Inflammatory macrophage treated with lipopolysaccharide for 4 hours (primary cell): ENCODE measurements around the gene DNLZ.
"Not testable (repeated sequence)": the region's sequence is repeated elsewhere in the genome, so short reads cannot be mapped to it uniquely, and the experiment has no call there.

ENCODE experiments used
- DNase-seq: peaks from one replicate; pipeline ENCODE4 v3.0.0-alpha.2; 2020

The DNLZ gene

DNA sequence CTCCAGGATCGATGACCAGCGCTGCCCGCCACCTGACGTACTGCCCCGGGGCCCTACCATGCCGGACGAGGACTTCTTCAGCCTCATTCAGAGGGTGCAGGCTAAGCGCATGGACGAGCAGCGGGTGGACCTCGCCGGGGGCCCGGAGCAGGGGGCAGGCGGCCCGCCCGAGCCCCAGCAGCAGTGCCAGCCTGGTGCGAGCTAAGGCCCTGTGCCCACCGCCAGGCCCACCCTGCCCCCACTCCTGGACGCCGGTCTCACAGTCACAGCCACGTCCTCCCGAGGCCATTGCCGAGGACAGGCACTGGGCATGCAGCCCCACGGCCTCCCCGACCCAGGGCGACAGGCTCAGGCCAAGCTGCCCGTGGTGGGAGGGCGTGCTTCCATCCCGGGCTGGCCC lies 5.5 kb downstream of the DNLZ start:
- DNase-seq: no peak

DNA sequence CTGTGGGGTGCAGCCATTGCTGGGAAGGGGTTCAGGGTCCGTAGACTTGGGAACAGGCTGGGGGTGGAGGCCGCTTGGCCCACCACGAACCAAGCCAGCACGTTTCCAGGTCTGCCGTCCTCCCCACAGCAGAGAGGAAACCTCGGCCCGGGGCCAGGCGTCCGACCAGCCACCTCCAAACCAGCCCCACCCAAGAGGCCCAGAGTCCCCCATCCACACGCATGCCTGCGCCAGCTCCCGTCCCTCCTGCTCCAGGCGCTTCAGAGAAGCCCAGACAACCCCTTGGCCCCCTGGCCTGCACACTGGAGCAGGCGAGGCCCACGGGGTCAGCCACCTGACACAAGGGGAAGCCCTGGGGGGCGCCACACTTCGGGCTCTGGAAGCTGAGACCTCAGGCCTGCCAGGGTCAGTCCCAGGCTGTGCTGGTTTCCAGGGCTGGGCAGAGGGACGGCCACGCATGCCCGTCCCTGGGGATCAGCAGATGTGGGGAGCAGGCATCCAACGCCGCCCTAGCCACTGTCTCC lies 6.3 kb downstream of the DNLZ start:
- no peak for DNase-seq

DNA sequence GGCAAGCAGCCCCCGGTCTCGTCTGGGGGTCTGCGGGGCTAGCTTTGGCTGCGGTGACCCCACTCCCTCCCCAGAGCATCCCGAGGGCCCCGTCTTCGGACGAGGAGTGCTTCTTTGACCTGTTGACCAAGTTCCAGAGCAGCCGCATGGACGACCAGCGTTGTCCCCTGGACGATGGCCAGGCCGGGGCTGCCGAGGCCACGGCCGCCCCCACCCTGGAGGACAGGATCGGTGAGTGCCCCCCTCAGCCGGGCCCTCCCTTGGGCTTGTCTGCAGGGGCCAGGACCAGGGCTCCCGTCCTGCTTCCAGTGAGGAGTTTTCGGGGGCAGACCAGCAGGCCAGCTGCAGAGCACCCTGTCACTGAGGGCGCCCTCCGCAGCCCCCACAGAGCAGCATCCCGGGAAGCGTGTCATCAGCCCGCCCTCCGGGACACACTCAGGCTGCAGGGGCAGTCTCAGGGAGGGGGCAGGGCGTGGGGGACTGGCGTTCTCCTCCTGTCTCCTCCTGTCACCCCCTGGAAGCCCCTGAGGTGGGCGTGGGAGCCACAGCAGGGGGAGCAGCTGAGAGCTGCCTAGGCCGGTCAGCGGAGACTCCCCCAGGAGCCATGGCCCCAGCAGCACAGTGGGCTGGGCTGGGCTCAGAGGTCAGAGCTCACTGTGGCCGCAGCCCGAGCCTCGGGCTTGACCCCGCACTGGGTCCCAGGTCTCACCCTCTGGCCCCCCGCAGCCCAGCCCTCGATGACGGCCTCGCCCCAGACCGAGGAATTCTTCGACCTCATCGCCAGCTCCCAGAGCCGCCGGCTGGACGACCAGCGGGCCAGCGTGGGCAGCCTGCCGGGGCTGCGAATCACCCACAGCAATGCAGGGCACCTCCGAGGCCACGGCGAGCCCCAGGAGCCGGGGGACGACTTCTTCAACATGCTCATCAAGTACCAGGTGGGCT lies 7.7 kb downstream of the DNLZ start:
- no peak for DNase-seq

DNA sequence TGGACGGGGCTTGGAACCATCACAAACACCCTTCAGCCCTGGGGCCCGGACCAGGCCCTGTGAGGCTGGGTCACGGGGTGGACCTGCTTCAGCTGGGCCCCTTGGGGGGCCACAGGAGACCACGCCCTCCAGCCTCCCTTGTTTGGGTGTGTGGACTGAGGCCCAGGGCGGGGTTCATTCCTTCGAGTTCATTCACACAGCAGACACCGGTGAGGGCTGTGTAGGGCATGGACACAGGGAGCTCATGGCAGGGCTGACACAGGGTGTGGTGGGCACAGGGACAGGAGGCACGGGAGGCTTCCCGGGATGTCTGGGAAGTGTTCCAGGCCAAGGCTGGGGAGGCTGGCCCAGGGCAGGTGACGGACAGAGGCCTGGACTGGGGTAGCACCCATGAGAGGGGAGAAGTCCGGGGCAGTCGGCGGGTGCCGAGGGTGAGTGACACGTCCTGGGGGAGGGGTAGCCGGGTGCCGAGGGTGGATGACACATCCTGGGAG lies 8.9 kb downstream of the DNLZ start:
- DNase-seq: no peak

- no peak for DNase-seq
These were observed 9.6 kb downstream of the DNLZ start for GRCh38 chr9:136353757-136354488.

GRCh38 chr9:136353088-136353487 lies 10.5 kb downstream of the DNLZ start:
- DNase-seq: no peak

DNA sequence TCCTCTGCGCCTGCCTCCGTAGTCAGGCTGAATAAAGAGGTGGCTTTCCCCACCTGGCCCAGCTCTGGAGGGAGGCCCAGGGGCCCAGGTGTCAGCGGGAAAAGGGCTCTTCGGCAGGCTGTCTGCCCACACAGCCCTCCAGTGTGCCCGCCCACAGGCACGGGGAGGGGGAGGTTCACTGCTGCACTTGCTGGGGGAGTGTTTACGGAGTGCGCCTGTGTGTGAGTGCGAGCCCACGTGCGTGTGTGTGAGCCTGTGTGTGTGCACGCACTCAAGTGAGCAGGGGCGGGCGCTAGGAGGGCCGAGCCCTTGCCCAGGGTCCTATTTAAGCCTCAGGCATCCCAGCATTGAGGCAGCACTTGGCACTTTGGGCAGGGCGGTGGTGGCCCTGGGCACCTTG lies 10.9 kb downstream of the DNLZ start:
- DNase-seq: no peak

DNA sequence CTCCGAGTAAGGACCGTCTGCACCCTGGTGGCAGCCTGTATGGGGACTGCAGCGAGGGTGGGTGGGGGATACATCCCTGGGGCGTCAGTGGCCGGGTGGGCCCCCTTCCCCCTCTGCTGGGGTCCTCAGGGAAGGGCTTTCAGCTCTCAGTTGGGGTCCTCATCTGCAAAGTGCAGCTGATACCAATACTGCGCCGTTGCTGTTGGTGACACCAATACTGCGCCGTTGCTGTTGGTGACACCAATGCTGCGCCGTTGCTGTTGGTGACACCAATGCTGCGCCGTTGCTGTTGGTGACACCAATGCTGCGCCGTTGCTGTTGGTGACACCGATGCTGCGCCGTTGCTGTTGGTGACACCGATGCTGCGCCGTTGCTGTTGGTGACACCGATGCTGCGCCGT lies 11.7 kb downstream of the DNLZ start:
- not testable (repeated sequence) for DNase-seq

DNA sequence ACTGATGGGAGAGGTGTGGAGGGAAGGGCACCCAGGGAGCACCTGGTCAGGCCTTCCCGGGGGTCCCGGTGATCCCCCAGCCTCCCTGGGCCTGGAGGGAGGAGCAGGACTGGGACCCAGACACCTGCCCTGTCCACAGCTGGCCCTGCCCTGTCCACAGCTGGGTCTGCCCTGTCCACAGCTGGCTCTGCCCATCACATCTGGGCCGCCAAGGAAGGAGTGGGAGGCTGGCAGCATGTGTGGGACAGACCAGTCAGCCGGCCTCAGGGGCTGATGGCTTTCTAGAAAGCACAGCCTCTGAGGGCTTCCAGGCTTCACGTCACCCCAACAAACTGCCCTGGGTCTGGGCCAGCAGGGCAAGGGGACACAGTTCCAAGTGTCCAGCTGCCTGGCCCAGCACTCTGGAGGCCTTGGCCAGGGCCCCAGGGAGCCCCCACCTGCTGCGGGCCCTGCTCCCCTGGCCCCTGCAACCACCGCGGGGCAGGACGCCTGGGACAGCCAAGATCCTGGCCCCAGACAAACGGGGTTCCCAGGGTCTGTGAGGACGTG lies 12.2 kb downstream of the DNLZ start:
- DNase-seq: no peak

- DNase-seq: no peak
These were observed 14.0 kb downstream of the DNLZ start for GRCh38 chr9:136349546-136349945.

- DNase-seq: no peak
These were observed 14.9 kb downstream of the DNLZ start for GRCh38 chr9:136348691-136349090.

DNA sequence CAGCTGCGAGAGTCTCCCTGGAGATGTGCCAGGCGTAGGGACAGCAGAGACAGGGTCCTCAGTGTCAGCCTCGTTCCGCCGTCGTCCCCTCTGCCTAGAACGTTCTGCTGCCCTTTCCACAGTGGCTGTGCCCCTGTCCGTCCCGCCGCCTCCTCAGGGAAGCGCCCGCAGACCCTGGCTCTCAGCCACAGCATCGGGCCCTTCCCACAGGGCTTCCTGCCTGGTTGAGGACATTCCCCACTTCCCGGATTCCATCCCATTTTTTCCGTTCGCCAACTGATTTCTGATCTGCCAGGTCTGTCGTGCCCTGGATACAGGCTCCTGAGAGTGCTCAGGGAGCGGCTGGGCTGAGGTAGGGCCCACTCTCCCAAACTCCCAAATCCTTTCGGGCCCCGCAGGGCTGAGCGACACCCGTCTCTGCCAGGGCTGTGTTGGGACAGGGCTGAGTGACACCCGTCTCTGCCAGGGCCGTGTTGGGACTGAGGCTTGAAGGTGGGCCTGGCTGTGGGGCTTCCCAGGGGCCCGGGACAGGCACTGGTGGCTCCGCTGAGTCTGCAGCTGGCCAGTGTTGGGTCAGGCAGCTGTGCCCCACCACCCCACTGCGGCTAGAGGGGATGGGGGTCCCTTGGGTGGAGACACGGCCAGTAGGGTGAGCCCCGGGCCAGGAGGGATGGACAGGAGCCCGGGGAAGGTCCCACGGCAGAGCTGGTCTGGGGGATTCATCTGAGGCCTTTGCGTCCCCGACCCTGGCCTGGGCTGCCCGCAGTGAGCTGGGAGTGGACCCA lies 15.9 kb downstream of the DNLZ start:
- no peak for DNase-seq

DNA sequence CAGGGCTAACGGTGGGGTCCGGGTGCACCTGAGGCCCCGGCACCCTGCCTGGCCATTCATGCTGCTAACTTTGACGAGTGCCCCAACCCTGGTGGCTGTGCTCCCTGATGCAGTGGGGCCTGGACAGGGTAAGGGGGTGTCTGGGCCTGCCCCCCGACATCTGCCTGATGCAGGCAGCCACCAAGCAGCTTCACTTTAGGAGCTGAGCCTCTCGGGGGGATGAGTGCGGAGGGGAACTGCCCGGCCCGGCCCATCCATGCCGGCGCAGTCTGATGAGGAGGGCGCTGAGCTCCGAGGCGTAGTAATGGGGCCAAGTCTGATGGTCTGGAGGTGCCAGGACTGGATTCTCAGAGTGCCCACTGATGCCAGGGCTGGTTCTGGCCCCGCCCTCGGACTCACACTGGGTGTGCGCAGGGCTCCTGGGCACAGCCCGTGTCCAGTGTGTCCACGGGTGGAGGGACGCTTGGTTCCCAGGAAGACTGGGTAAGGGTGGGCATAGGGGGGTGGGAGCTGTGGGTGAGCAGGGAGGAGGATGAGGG lies 16.5 kb downstream of the DNLZ start:
- no peak for DNase-seq

DNA sequence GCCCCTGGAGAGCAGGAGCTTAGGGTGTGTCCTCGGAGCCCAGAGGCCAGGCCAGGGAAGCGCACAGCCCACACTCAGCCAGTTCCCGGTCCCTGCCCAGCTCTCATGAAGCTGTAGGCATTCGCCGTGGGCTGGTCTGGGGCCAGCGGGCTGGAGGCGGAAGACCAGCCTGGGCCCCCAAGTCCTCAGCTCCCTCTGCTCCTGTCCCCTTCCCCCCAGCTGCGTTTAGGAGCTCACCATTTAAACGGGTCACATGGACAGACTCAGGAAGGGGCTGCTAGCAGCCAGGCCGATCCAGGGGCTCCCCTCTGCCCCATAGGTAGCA lies 17.4 kb downstream of the DNLZ start:
- DNase-seq: no peak

DNA sequence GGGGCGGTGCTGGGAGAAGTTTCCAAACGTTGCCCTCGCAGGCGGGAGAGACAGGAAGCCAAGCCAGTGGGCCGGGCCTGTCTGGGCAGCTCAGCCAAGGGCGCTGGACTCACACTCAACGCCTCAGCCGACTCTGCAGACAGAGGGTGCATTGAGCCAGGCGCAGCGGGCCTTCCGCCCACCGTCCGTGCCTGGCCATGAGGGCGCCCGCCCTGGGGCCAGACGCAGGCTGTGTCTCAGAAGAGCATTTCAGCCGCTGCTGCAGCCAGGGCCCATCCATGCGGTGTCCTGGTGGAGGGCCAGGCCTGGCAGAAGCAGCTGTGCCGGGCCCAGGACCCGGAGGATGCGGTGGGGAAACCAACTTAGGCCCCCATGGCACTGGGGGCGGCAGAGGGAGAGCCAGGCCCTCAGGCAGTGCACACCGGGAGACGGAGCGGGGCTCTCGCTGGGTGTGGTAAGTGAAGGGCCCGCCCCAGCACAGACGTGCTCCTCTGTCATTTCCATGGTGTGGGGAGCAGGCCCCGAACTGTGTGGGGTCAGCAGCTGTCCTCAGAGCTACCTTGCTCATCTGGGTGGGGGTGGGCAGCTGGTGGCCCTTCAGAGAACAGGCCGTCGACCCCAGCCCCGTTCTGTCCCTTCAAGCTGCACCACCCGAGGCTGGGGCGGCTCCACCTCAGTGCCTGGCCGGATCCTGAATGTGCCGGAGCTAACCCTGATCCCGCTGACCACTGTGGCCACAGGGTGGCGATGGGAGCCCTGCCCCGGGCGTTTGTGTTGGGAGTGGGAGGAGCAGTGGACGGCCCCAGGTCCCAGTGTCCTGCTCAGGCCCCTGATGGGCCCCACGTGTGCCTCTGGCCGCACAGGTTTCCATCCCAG lies 18.0 kb downstream of the DNLZ start:
- no peak for DNase-seq

- DNase-seq: no peak
These were observed 18.8 kb downstream of the DNLZ start for GRCh38 chr9:136344544-136345280.

GRCh38 chr9:136343884-136344269 lies 19.7 kb downstream of the DNLZ start:
- no peak for DNase-seq

GRCh38 chr9:136343121-136343883 lies 20.2 kb downstream of the DNLZ start:
- no peak for DNase-seq

GRCh38 chr9:136342181-136343120 lies 21.1 kb downstream of the DNLZ start:
- DNase-seq: peak; percentile 72
